Measurements from ENCODE around the gene PCIF1. TPM values are rescaled to one million over a fixed set of nuclear protein-coding genes. Genes with fewer than 3 reads are reported as not detected.

PCIF1 gene
- total and polyA plus RNA-seq, 8 donors: 13.3 to 34.9 (median 18.7) TPM

DNA sequence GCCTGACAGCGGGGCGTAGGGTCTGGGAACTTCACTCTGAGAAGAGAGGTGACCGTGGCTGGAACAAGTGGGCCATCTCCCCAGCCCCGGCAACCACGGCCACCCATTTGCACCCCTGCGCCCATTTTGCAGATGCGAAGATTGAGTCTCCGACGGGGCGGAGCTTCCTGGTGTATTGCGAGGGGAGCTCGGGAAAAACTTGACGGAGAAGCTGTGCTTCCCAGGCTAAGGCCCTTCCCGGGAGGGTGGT lies 36.9 kb downstream of the PCIF1 start:
- DNase-seq (no peak), ATAC-seq (peak in 1 of 4 donors; percentile 2), FAIRE-seq (no peak)
- intact Hi-C loops (cut with DNase I): no loop called here
- WGBS, 2 donors: 0 to 1% methylated on average over 14 of the region's 14 CpGs
- Histone ChIP-seq H3K4me3 (peak overlapping the region; percentile 71 to 80 (median 77)), H3K27ac (peak overlapping the region; percentile 99 to 100 (median 99)), H3K36me3 (peaks cover 0 to 16% (median 0%) of the 10 kb centered on the region in 3 donors), H3K27me3 (no peaks in the 10 kb centered on the region), H3K9me3 (no peaks in the 10 kb centered on the region), H3K4me1 (peaks cover 0 to 20% (median 8%) of the 10 kb centered on the region in 3 donors)
- TF ChIP-seq, protein P1, sequence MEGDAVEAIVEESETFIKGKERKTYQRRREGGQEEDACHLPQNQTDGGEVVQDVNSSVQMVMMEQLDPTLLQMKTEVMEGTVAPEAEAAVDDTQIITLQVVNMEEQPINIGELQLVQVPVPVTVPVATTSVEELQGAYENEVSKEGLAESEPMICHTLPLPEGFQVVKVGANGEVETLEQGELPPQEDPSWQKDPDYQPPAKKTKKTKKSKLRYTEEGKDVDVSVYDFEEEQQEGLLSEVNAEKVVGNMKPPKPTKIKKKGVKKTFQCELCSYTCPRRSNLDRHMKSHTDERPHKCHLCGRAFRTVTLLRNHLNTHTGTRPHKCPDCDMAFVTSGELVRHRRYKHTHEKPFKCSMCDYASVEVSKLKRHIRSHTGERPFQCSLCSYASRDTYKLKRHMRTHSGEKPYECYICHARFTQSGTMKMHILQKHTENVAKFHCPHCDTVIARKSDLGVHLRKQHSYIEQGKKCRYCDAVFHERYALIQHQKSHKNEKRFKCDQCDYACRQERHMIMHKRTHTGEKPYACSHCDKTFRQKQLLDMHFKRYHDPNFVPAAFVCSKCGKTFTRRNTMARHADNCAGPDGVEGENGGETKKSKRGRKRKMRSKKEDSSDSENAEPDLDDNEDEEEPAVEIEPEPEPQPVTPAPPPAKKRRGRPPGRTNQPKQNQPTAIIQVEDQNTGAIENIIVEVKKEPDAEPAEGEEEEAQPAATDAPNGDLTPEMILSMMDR (IDR thresholded peaks at IDR 0.05): no peak

DNA sequence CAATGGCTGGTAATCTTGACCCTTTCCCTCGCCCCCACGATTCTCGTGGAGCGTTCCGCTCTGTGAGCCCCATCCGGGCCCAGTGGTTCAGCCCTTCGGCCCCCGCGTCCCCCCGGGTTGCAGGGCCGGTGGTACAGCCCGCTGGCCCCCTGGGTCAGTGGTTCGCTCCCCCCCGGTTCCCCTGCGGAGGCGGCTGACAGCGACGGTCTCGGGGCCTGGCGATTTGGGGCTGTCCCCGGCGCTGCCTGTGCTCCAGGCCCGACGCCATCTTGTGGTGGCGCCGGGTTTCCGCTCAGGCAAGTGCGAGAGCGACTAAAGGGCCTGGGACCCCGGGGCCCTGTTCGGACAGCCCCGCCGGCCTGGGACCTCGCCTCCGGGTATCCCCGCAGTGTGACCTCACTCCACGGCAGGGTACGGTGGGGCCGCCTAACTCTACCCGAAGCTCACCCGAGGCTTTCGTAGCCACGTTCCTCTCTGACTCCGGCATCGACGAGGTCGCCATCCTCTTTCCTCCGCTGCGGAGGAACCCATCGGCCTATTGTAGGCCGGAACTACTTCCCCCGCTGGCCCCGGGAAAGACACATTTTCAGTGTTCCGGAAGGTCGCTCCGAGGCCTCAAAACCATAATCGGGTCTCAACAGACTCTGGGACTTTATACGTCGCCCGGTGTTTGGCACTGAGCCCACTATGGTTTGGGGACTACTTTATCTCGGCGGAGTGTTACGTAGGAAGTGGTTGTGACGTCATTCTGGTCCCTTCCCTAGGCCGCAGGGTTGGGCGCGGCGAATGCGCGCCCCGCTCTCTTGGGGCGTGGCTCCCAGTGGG lies 37.4 kb downstream of the PCIF1 start, which contains the start of gene ZNF335:
Gene ZNF335 (minus strand): TSS at position 529 of the 825 bp plus-strand sequence. CDS start 793 bp downstream, outside the sequence.
- no peaks in the 10 kb centered on the region for H3K9me3 ChIP-seq
- H3K36me3 ChIP-seq: peaks cover 0 to 12% (median 0%) of the 10 kb centered on the region in 3 donors
- 0% methylated on average over 56 to 72 of the region's 72 CpGs for WGBS, 2 donors

DNA sequence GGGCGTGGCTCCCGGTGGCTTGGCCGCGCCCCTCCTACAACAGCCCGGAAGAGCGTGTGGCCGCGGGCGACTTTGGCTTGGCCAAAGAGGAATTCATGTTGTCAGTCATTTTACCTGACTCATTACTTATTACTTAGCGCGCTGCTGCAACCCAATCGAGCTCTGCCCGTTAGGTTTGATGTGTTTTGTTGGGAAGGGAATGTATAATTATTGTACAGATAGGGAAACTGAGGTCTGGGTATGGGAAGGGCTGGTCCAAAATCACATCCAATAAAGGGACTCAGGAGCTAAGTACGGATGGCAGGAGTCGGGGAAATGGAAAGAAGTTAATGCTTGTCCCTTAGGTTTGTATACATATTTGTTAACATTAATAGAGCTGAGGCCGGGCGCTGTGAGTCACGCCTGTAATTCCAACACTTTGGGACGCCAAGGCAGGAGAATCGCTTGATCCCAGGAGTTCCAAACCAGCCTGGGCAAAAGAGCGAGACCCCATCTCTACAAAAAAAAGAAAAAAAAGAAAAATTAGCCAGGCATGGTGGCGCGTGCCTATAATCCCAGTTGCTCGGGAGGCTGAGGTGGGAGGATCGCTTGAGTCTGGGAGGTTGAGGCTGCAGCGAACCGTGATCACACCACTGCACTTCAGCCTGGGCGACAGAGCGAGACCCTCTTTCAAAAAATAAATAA lies 38.2 kb downstream of the PCIF1 start:
- no peaks in the 10 kb centered on the region for H3K9me3 ChIP-seq
- FAIRE-seq (peak; percentile 92), ATAC-seq (no peak), DNase-seq (no peak)
- intact Hi-C loops (cut with DNase I): no loop called here
- TF ChIP-seq, protein P1 (IDR thresholded peaks at IDR 0.05): no peak
- peak overlapping the region in 2 of 4 donors; percentile 71 to 77 for H3K4me3 ChIP-seq
- H3K27ac ChIP-seq: peak overlapping the region; percentile 99 to 100 (median 99)
- H3K36me3 ChIP-seq: peaks cover 0 to 4% (median 0%) of the 10 kb centered on the region in 3 donors
- 43% methylated on average over 29 of the region's 29 CpGs for WGBS, 2 donors
- no peaks in the 10 kb centered on the region for H3K27me3 ChIP-seq
- peaks cover 0 to 20% (median 8%) of the 10 kb centered on the region in 3 donors for H3K4me1 ChIP-seq

More for the DNA sequence above, 37.4 kb downstream of the PCIF1 start, which contains the start of gene ZNF335:
- ATAC-seq (peak; percentile 88 to 94 (median 90)), FAIRE-seq (no peak), DNase-seq (peak; percentile 93 to 97 (median 97))
- H3K4me1 ChIP-seq: peaks cover 0 to 20% (median 8%) of the 10 kb centered on the region in 3 donors
- H3K27ac ChIP-seq: peak within 1 kb of the TSS; percentile 99 to 100 (median 99)
- TF ChIP-seq, protein P1 (IDR thresholded peaks at IDR 0.05): peak in 1 of 4 donors; percentile 22
- H3K4me3 ChIP-seq: peak within 1 kb of the TSS; percentile 71 to 80 (median 77)
- H3K27me3 ChIP-seq: no peaks in the 10 kb centered on the region
- intact Hi-C loops (cut with DNase I): no loop called here

DNA sequence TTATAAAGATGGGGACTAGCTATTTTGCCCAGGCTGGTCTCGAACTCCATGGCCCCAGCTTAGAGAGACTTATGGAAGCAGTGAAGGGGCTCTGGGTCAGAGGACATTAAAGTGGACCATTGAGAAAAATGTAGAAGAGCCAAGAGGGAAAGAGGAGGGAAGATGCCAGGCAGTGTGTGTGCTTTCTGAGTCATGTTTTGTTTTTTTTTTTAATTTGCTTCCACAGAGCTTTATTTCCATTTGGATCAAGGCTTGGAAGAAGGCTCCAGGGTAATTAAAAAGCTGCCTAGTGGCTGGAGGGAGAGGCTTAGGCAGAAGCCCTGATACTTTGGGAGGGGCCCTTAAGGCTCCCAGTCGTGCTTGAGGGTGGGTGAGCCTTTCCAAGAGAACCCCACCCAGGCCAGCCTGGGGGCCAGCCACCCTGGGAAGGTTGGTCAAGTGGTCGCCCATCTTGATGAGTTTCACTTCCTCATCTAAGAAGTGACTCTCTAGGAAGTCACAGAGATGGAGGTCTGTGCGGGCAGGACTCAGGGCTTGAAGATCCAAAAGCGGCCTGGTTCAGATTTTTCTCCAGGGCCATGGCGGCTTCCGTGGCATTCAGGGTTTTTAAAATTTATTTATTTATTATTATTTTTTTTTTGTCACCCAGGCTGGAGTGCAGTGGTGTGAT lies 40.5 kb downstream of the PCIF1 start:
- DNase-seq: no peak
- peaks cover 0 to 15% (median 7%) of the 10 kb centered on the region in 3 donors for H3K4me1 ChIP-seq
- no peak for FAIRE-seq
- TF ChIP-seq, protein P1 (IDR thresholded peaks at IDR 0.05): no peak
- no peak overlapping the region for H3K27ac ChIP-seq
- H3K4me3 ChIP-seq: no peak overlapping the region
- WGBS, 2 donors: 73 to 76% methylated on average over 7 of the region's 7 CpGs
- no peaks in the 10 kb centered on the region for H3K27me3 ChIP-seq
- no peak for ATAC-seq
- no peaks in the 10 kb centered on the region for H3K36me3 ChIP-seq
- intact Hi-C loops (cut with DNase I): no loop called here
- no peaks in the 10 kb centered on the region for H3K9me3 ChIP-seq

Measured in pancreas (tissue), 10 donors.